ENCODE data around the gene ST14. TPM values are rescaled to one million over a fixed set of nuclear protein-coding genes. Genes with fewer than 3 reads are reported as not detected.
A peak's percentile ranks its signal among the peaks of the same experiment; 100 is the strongest.

The ST14 gene
- total RNA-seq, 1 donor from 2014 or later, result 1.4 TPM

GRCh38 chr11:130183878-130184610, 24.5 kb downstream of the ST14 start:
- H3F3A ChIP-seq (ENCODE audit: low read depth), result no peaks in the 10 kb centered on the region
- peak overlapping the region; percentile 19 for H2AFZ ChIP-seq (replicated peaks)
- no peaks in the 10 kb centered on the region for H4K20me1 ChIP-seq (ENCODE audit: low read depth)
- no peak overlapping the region for H3K9ac ChIP-seq
- H3K27ac ChIP-seq, result no peak overlapping the region
- Mint-ChIP-seq H3K27me3 (ENCODE audit: insufficient read depth, low read depth) (peaks cover 3% of the 10 kb centered on the region), H3K4me1 (peaks cover 14% of the 10 kb centered on the region), H3K36me3 (no peaks in the 10 kb centered on the region), H3K27ac (no peak overlapping the region), H3K4me3 (no peak overlapping the region), H3K9me3 (no peaks in the 10 kb centered on the region)
- peaks cover 6% of the 10 kb centered on the region for H3K4me1 ChIP-seq
- H3K79me2 ChIP-seq (ENCODE audit: low read depth), result no peaks in the 10 kb centered on the region
- H3K4me2 ChIP-seq, result no peak overlapping the region
- no peak for DNase-seq (ENCODE audit: low spot score)
- no peaks in the 10 kb centered on the region for H3K27me3 ChIP-seq
- H3K4me3 ChIP-seq, result no peak overlapping the region
- H3K9me3 ChIP-seq (ENCODE audit: low read depth), result no peaks in the 10 kb centered on the region
- TF ChIP-seq EZH2phosphoT487 (IDR thresholded peaks at IDR 0.05) (no peak), EZH2 (IDR thresholded peaks at IDR 0.05) (no peak)
- TF ChIP-seq, protein P1, sequence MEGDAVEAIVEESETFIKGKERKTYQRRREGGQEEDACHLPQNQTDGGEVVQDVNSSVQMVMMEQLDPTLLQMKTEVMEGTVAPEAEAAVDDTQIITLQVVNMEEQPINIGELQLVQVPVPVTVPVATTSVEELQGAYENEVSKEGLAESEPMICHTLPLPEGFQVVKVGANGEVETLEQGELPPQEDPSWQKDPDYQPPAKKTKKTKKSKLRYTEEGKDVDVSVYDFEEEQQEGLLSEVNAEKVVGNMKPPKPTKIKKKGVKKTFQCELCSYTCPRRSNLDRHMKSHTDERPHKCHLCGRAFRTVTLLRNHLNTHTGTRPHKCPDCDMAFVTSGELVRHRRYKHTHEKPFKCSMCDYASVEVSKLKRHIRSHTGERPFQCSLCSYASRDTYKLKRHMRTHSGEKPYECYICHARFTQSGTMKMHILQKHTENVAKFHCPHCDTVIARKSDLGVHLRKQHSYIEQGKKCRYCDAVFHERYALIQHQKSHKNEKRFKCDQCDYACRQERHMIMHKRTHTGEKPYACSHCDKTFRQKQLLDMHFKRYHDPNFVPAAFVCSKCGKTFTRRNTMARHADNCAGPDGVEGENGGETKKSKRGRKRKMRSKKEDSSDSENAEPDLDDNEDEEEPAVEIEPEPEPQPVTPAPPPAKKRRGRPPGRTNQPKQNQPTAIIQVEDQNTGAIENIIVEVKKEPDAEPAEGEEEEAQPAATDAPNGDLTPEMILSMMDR (IDR thresholded peaks at IDR 0.05), result no peak
- no peaks in the 10 kb centered on the region for H3K36me3 ChIP-seq

- no peak for DNase-seq (ENCODE audit: low spot score)
- Mint-ChIP-seq H3K9me3 (no peaks in the 10 kb centered on the region), H3K27me3 (ENCODE audit: insufficient read depth, low read depth) (peaks cover 7% of the 10 kb centered on the region), H3K4me3 (no peak overlapping the region), H3K36me3 (no peaks in the 10 kb centered on the region), H3K27ac (no peak overlapping the region), H3K4me1 (no peaks in the 10 kb centered on the region)
- Histone ChIP-seq H4K20me1 (ENCODE audit: low read depth) (no peaks in the 10 kb centered on the region), H3K9ac (no peak overlapping the region), H3K4me2 (no peak overlapping the region), H3K4me1 (peaks cover 6% of the 10 kb centered on the region), H2AFZ (replicated peaks) (no peak overlapping the region), H3K36me3 (no peaks in the 10 kb centered on the region), H3K79me2 (ENCODE audit: low read depth) (no peaks in the 10 kb centered on the region), H3K4me3 (no peak overlapping the region), H3K27ac (no peak overlapping the region), H3K9me3 (ENCODE audit: low read depth) (no peaks in the 10 kb centered on the region), H3K27me3 (no peaks in the 10 kb centered on the region), H3F3A (ENCODE audit: low read depth) (no peaks in the 10 kb centered on the region)
- TF ChIP-seq EZH2phosphoT487 (IDR thresholded peaks at IDR 0.05) (no peak), EZH2 (IDR thresholded peaks at IDR 0.05) (no peak)
- TF ChIP-seq, protein P1 (IDR thresholded peaks at IDR 0.05), result no peak
Measured at GRCh38 chr11:130187096-130187495, 27.5 kb downstream of the ST14 start.

DNA sequence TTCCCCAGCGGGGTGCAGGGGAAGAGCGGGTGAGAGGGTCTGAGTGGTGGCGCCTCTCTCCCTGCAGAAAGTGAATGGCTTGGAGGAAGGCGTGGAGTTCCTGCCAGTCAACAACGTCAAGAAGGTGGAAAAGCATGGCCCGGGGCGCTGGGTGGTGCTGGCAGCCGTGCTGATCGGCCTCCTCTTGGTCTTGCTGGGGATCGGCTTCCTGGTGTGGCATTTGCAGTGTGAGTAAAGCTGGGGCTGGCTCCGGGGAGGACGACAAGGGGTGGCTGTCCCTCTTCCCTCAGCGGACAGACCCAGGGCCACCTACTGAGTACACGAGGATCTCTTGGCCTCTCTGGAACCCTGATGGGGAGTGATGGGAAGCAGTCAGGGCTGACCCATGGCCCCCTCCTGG, 28.5 kb downstream of the ST14 start:
- TF ChIP-seq EZH2phosphoT487 (IDR thresholded peaks at IDR 0.05) (no peak), EZH2 (IDR thresholded peaks at IDR 0.05) (no peak)
- TF ChIP-seq, protein P1 (IDR thresholded peaks at IDR 0.05), result no peak
- no peaks in the 10 kb centered on the region for H3K27me3 ChIP-seq
- H3K4me3 ChIP-seq, result no peak overlapping the region
- H3K4me1 ChIP-seq, result peaks cover 6% of the 10 kb centered on the region
- H3K9me3 ChIP-seq (ENCODE audit: low read depth), result no peaks in the 10 kb centered on the region
- no peaks in the 10 kb centered on the region for H3K79me2 ChIP-seq (ENCODE audit: low read depth)
- no peaks in the 10 kb centered on the region for H3F3A ChIP-seq (ENCODE audit: low read depth)
- H3K9ac ChIP-seq, result no peak overlapping the region
- H4K20me1 ChIP-seq (ENCODE audit: low read depth), result no peaks in the 10 kb centered on the region
- Mint-ChIP-seq H3K36me3 (no peaks in the 10 kb centered on the region), H3K9me3 (no peaks in the 10 kb centered on the region), H3K4me1 (no peaks in the 10 kb centered on the region), H3K27ac (no peak overlapping the region), H3K4me3 (no peak overlapping the region), H3K27me3 (ENCODE audit: insufficient read depth, low read depth) (peaks cover 7% of the 10 kb centered on the region)
- no peak overlapping the region for H3K4me2 ChIP-seq
- no peaks in the 10 kb centered on the region for H3K36me3 ChIP-seq
- DNase-seq (ENCODE audit: low spot score), result no peak
- no peak overlapping the region for H3K27ac ChIP-seq
- H2AFZ ChIP-seq (replicated peaks), result no peak overlapping the region
